Sigmoid colon (tissue), 7 donors: Measurements from ENCODE around the gene PLCH1. TPM values are rescaled to one million over a fixed set of nuclear protein-coding genes. Genes with fewer than 3 reads are reported as not detected.

ENCODE experiments used
- DNase-seq: peaks from one replicate; pipeline ENCODE4 v3.0.0-alpha.2; 2019
- H3K27ac ChIP-seq, 4 donors: fragments of 200-600 bp; sonication (generic); one replicate each; pipeline ENCODE4 v1.5.1; 2016 to 2019; ENCODE audit warnings: mild to moderate bottlenecking in 1 of 4
- H3K27me3 ChIP-seq, 3 donors: fragments of 200-600 bp; sonication (generic); one replicate each; pipeline ENCODE4 v1.5.1; 2019; ENCODE audit warnings: mild to moderate bottlenecking in 1 of 3
- H3K36me3 ChIP-seq, 4 donors: fragments of 200-600 bp; sonication (generic); one replicate each; pipeline ENCODE4 v1.5.1; 2016 to 2019
- H3K4me1 ChIP-seq, 4 donors: fragments of 200-600 bp; sonication (generic); one replicate each; pipeline ENCODE4 v1.5.1; 2017 to 2019
- H3K4me3 ChIP-seq, 4 donors: fragments of 200-600 bp; sonication (generic); one replicate each; pipeline ENCODE4 v1.5.1; 2017 to 2019; ENCODE audit warnings: mild to moderate bottlenecking in 2 of 4, moderate library complexity in 1 of 4
- H3K9me3 ChIP-seq, 4 donors: fragments of 200-600 bp in 3 of 4; sonication (generic) in 3 of 4; one replicate each; pipeline versions ENCODE4 v1.5.1 to v1.6.1; 2013 to 2019
- CTCF ChIP-seq, 4 experiments: fragments of 450-650 bp in 3 of 4; fragments of 200-600 bp in 1 of 4; IDR thresholded peaks; one replicate each; pipeline ENCODE4 v1.5.1; 2016 to 2019; ENCODE audit warnings: antibody characterized with exemption in 4 of 4, mild to moderate bottlenecking in 3 of 4, moderate library complexity in 2 of 4
- EP300 ChIP-seq, 4 donors: sonication (generic); formaldehyde crosslinking; IDR thresholded peaks; one replicate each; pipeline ENCODE4 v1.6.1; 2017; ENCODE audit warnings: antibody characterized with exemption in 4 of 4
- POLR2A ChIP-seq, 2 donors: fragments of 450-650 bp; IDR thresholded peaks; one replicate each; pipeline ENCODE4 v1.6.1; 2016; ENCODE audit warnings: antibody characterized with exemption in 2 of 2, mild to moderate bottlenecking in 2 of 2, moderate library complexity in 2 of 2
- POLR2AphosphoS5 ChIP-seq, 4 donors: sonication (generic); formaldehyde crosslinking; IDR thresholded peaks; one replicate each; pipeline ENCODE4 v1.6.1; 2017; ENCODE audit warnings: antibody characterized with exemption in 4 of 4
- WGBS, 2 donors: extraction: QIAGEN DNeasy Blood & Tissue Kit; methylation state at CpG; one replicate each; pipeline ENCODE4 v1.1.7; 2013; 5-methylcytosine and 5-hydroxymethylcytosine counted together
- intact Hi-C: fragments of 100-400 bp; cut with DNase I; formaldehyde crosslinking; loops from one replicate; pipeline ENCODE4 v1.15.1; 2023
- polyA plus RNA-seq, 3 donors: library from polyadenylated mRNA; stranded (reverse); fragments of 200-250 nt; gene quantifications; one replicate each; pipeline ENCODE4 v1.2.3, GENCODE V29; 2013
- total RNA-seq, 4 donors: library from RNA; depleted of rRNA; stranded (reverse); fragments of >200 nt; gene quantifications; one replicate each; pipeline ENCODE4 v1.1.0, GENCODE V29; 2016
- donor health status: healthy with polysubstance abuse.
- donor health status: Bipolar disorder and iron deficiency.
- donor health status: healthy.

Gene PLCH1
- total and polyA plus RNA-seq, 7 donors: 0.36 to 1.9 (median 0.83) TPM

- Histone ChIP-seq H3K4me3 (no peak overlapping the region), H3K36me3 (no peaks in the 10 kb centered on the region), H3K27ac (no peak overlapping the region), H3K4me1 (no peaks in the 10 kb centered on the region), H3K27me3 (no peaks in the 10 kb centered on the region), H3K9me3 (peaks cover 0 to 8% (median 2%) of the 10 kb centered on the region in 4 donors)
- TF ChIP-seq POLR2AphosphoS5 (IDR thresholded peaks at IDR 0.05) (no peak), EP300 (IDR thresholded peaks at IDR 0.05) (no peak), CTCF (IDR thresholded peaks at IDR 0.05) (no peak), POLR2A (IDR thresholded peaks at IDR 0.05) (no peak)
- DNase-seq: no peak
- intact Hi-C loops: no loop called here
- WGBS, 2 donors: 73 to 79% methylated on average over 10 of the region's 10 CpGs
These were observed 381.8 kb downstream of the PLCH1 start for GRCh38 chr3:155362808-155363689.

GRCh38 chr3:155360281-155360680, 384.6 kb downstream of the PLCH1 start:
- no peak overlapping the region for H3K27ac ChIP-seq
- TF ChIP-seq POLR2A (IDR thresholded peaks at IDR 0.05) (no peak), EP300 (IDR thresholded peaks at IDR 0.05) (no peak), POLR2AphosphoS5 (IDR thresholded peaks at IDR 0.05) (no peak), CTCF (IDR thresholded peaks at IDR 0.05) (no peak)
- intact Hi-C loops: no loop called here
- H3K4me3 ChIP-seq: no peak overlapping the region
- peaks cover 0 to 5% (median under 1%) of the 10 kb centered on the region in 4 donors for H3K9me3 ChIP-seq
- no peaks in the 10 kb centered on the region for H3K36me3 ChIP-seq
- WGBS, 2 donors: 94 to 96% methylated on average over 2 of the region's 2 CpGs
- no peaks in the 10 kb centered on the region for H3K27me3 ChIP-seq
- DNase-seq: no peak
- no peaks in the 10 kb centered on the region for H3K4me1 ChIP-seq

- DNase-seq: no peak
- H3K27ac ChIP-seq: no peak overlapping the region
- no peak overlapping the region for H3K4me3 ChIP-seq
- intact Hi-C loops: no loop called here
- no peaks in the 10 kb centered on the region for H3K27me3 ChIP-seq
- no peaks in the 10 kb centered on the region for H3K4me1 ChIP-seq
- WGBS, 2 donors: 66 to 67% methylated on average over 7 of the region's 7 CpGs
- no peaks in the 10 kb centered on the region for H3K36me3 ChIP-seq
- H3K9me3 ChIP-seq: no peaks in the 10 kb centered on the region
- TF ChIP-seq POLR2AphosphoS5 (IDR thresholded peaks at IDR 0.05) (no peak), POLR2A (IDR thresholded peaks at IDR 0.05) (no peak), CTCF (IDR thresholded peaks at IDR 0.05) (no peak), EP300 (IDR thresholded peaks at IDR 0.05) (no peak)
These were observed 388.1 kb downstream of the PLCH1 start for GRCh38 chr3:155356594-155357370.

GRCh38 chr3:155354658-155355057, 390.2 kb downstream of the PLCH1 start:
- Histone ChIP-seq H3K4me3 (no peak overlapping the region), H3K36me3 (no peaks in the 10 kb centered on the region), H3K27ac (no peak overlapping the region), H3K27me3 (no peaks in the 10 kb centered on the region), H3K4me1 (no peaks in the 10 kb centered on the region), H3K9me3 (no peaks in the 10 kb centered on the region)
- no peak for TF ChIP-seq POLR2AphosphoS5 (IDR thresholded peaks at IDR 0.05)
- no peak for TF ChIP-seq POLR2A (IDR thresholded peaks at IDR 0.05)
- TF ChIP-seq EP300 (IDR thresholded peaks at IDR 0.05): no peak
- TF ChIP-seq CTCF (IDR thresholded peaks at IDR 0.05): no peak
- no peak for DNase-seq
- intact Hi-C loops: no loop called here
